Gastroesophageal sphincter (tissue), 3 donors: ENCODE data around the gene GPT2.

ENCODE experiments used
- EP300 ChIP-seq: sonication (generic); formaldehyde crosslinking; IDR thresholded peaks from one replicate; pipeline ENCODE4 v1.6.1; 2017; ENCODE audit warnings: antibody characterized with exemption, mild to moderate bottlenecking
- TF ChIP-seq, protein P1 (sequence below), 4 experiments: fragments of 200-600 bp in 2 of 4; fragments of 450-650 bp in 2 of 4; sonication (generic) in 1 of 4; IDR thresholded peaks; one replicate each; pipeline ENCODE4 v1.5.1; 2017 to 2019; ENCODE audit warnings: antibody characterized with exemption in 4 of 4, mild to moderate bottlenecking in 2 of 4, moderate library complexity in 2 of 4

- no peak for TF ChIP-seq EP300
- TF ChIP-seq, protein P1, sequence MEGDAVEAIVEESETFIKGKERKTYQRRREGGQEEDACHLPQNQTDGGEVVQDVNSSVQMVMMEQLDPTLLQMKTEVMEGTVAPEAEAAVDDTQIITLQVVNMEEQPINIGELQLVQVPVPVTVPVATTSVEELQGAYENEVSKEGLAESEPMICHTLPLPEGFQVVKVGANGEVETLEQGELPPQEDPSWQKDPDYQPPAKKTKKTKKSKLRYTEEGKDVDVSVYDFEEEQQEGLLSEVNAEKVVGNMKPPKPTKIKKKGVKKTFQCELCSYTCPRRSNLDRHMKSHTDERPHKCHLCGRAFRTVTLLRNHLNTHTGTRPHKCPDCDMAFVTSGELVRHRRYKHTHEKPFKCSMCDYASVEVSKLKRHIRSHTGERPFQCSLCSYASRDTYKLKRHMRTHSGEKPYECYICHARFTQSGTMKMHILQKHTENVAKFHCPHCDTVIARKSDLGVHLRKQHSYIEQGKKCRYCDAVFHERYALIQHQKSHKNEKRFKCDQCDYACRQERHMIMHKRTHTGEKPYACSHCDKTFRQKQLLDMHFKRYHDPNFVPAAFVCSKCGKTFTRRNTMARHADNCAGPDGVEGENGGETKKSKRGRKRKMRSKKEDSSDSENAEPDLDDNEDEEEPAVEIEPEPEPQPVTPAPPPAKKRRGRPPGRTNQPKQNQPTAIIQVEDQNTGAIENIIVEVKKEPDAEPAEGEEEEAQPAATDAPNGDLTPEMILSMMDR (IDR thresholded peaks at IDR 0.05): no peak
These were observed 77.5 kb downstream of the GPT2 start for GRCh38 chr16:46961373-46962353.
